GM12878 (cell line): Measurements from ENCODE around the gene HOXC9. TPM values are rescaled to one million over a fixed set of nuclear protein-coding genes. Genes with fewer than 3 reads are reported as not detected.

Source experiments
- ATAC-seq: fragments of 200-7000 bp; cut with Tn5 transposase; 3 replicates; pipeline ENCODE4 v1.9.1; 2020; ENCODE audit warnings: mild to moderate bottlenecking, moderate library complexity
- BruUV-seq: library from RNA; stranded (reverse); fragments of 400-500 nt; replicated peaks from 2 replicates; lab custom pipeline; 2021; lab: Mats Ljungman, UMichigan
- CTCF ChIA-PET: fragments of 300-600 bp; sonication (Branson Sonifier 250); formaldehyde crosslinking; extraction: SDS; loops from one replicate; lab custom pipeline; 2021; ENCODE audit warnings: inconsistent platforms; lab: Yijun Ruan, JAX
- POLR2A ChIA-PET: fragments of 350-600 bp; formaldehyde crosslinking; extraction: SDS; loops from one replicate; lab custom pipeline; 2021; ENCODE audit warnings: inconsistent platforms; lab: Charles Lee
- RAD21 ChIA-PET: fragments of 300-600 bp; sonication (Branson Sonifier 250); formaldehyde crosslinking; loops from one replicate; lab custom pipeline; 2023; ENCODE audit warnings: antibody characterized with exemption; ENCODE audit not compliant: unreplicated experiment; lab: Charles Lee
- SMC1A ChIA-PET: fragments of 300-600 bp; sonication (Branson Sonifier 250); formaldehyde crosslinking; loops from one replicate; lab custom pipeline; 2023; ENCODE audit not compliant: unreplicated experiment, uncharacterized antibody; lab: Charles Lee
- DNase-seq: peaks from one replicate; pipeline ENCODE4 v3.0.0-alpha.2; 2011; ENCODE audit warnings: low read depth, low spot score
- FAIRE-seq: peaks from 3 replicates; lab custom pipeline; 2011; peaks lifted over from hg19 to GRCh38; lab: Jason Lieb, UNC
- H2AFZ ChIP-seq: 2 replicates; pipeline ENCODE4 v1.6.0; 2011; ENCODE audit warnings: low read depth, low read length, control low read depth; ENCODE audit not compliant: control insufficient read depth
- H3K27ac ChIP-seq: 2 replicates; pipeline ENCODE4 v1.5.1; 2011; ENCODE audit warnings: control low read depth; ENCODE audit not compliant: control insufficient read depth, insufficient read depth
- H3K27me3 ChIP-seq, 2 experiments: replicated peaks in 1 of 2; 2 replicates each; pipeline versions ENCODE4 v1.6.0 to v1.6.1; 2011; ENCODE audit warnings: low read length in 1 of 2; ENCODE audit not compliant: control insufficient read depth in 2 of 2, insufficient read depth in 2 of 2
- H3K36me3 ChIP-seq, 2 experiments: 2 replicates each; pipeline ENCODE4 v1.5.1; 2011; ENCODE audit warnings: low read length in 1 of 2; ENCODE audit not compliant: control insufficient read depth in 2 of 2, insufficient read depth in 2 of 2
- H3K4me1 ChIP-seq: 2 replicates; pipeline ENCODE4 v1.6.1; 2011; ENCODE audit warnings: mild to moderate bottlenecking, low read length, moderate library complexity, mixed read lengths; ENCODE audit not compliant: control insufficient read depth, insufficient read depth
- H3K4me2 ChIP-seq: 2 replicates; pipeline ENCODE4 v1.6.0; 2011; ENCODE audit warnings: control low read depth; ENCODE audit not compliant: control insufficient read depth, insufficient read depth
- H3K4me3 ChIP-seq: fragments of 200-600 bp; sonication (generic); 2 replicates; pipeline ENCODE4 v1.5.1; 2016
- H3K79me2 ChIP-seq: 2 replicates; pipeline ENCODE4 v1.6.0; 2011; ENCODE audit warnings: low read length; ENCODE audit not compliant: control insufficient read depth, insufficient read depth
- H3K9ac ChIP-seq: 2 replicates; pipeline ENCODE4 v1.8.0; 2011; ENCODE audit warnings: low read length, control low read depth, mixed read lengths; ENCODE audit not compliant: control insufficient read depth, insufficient read depth
- H3K9me3 ChIP-seq: replicated peaks from 3 replicates; pipeline ENCODE4 v1.5.1; 2011; ENCODE audit warnings: mild to moderate bottlenecking, low read length; ENCODE audit not compliant: control insufficient read depth, insufficient read depth
- H4K20me1 ChIP-seq: 2 replicates; pipeline ENCODE4 v1.6.0; 2011; ENCODE audit not compliant: control insufficient read depth, insufficient read depth
- ASH2L ChIP-seq: fragments of 300-600, 200-600 bp; sonication (generic); IDR thresholded peaks from 2 replicates; pipeline ENCODE4 v1.6.1; 2017; ENCODE audit warnings: low read depth, mild to moderate bottlenecking, borderline replicate concordance
- EED ChIP-seq: sonication (generic); IDR thresholded peaks from 2 replicates; pipeline ENCODE4 v1.6.1; 2016; ENCODE audit warnings: antibody characterized with exemption, low read depth
- FOS ChIP-seq: IDR thresholded peaks from 3 replicates; pipeline ENCODE4 v1.6.1; 2011; ENCODE audit warnings: borderline replicate concordance; ENCODE audit not compliant: insufficient read length; ENCODE audit errors: extremely low read depth
- FOXM1 ChIP-seq: IDR thresholded peaks from 2 replicates; pipeline ENCODE4 v1.6.1; 2012; ENCODE audit warnings: low read depth, mild to moderate bottlenecking, inconsistent platforms, low read length, moderate library complexity
- NR2F1 ChIP-seq: fragments of 450-650 bp; conservative IDR thresholded peaks from 2 replicates; pipeline ENCODE4 v1.6.1; 2017; ENCODE audit warnings: mild to moderate bottlenecking
- TAF1 ChIP-seq: IDR thresholded peaks from 2 replicates; pipeline ENCODE4 v1.6.1; 2011; ENCODE audit warnings: mild to moderate bottlenecking, low read depth, low read length, borderline replicate concordance
- WGBS: methylation state at CpG from one replicate; pipeline ENCODE4 v1.1.6; 2016; ENCODE audit warnings: low lambda C conversion rate; ENCODE audit not compliant: insufficient replicate concordance, insufficient coverage; ENCODE audit errors: missing lambda C conversion rate; 5-methylcytosine and 5-hydroxymethylcytosine counted together
- in situ Hi-C: fragments of 300-500 bp; cut with MboI; formaldehyde crosslinking; loops from 9 replicates; pipeline ENCODE4 v1.14.3; 2018; ENCODE audit warnings: mixed read lengths
- intact Hi-C: fragments of 100-400 bp; cut with micrococcal nuclease; formaldehyde crosslinking; loops from one replicate; pipeline ENCODE4 v1.14.2; 2022; ENCODE audit not compliant: unreplicated experiment
- polyA plus RNA-seq, 11 experiments: library from polyadenylated mRNA; depleted of rRNA in 4 of 11; unstranded in 6 of 11; stranded (reverse) in 5 of 11; fragments of >200 nt; fragmentation: Nextera tagmentation in 4 of 11; fragmentation: Illumina TruSeq in 1 of 11; extraction: Ambion mirVana in 4 of 11; extraction: Trizol in 1 of 11; gene quantifications; 1 replicate in 1 of 11; 2 replicates in 10 of 11; pipeline versions ENCODE4 v1.2.1 to v1.2.3, GENCODE V29; 2011 to 2016; ENCODE audit warnings: inconsistent platforms in 2 of 11, missing spikeins in 2 of 11, low read depth in 1 of 11
- total RNA-seq, 4 experiments: library from RNA; depleted of rRNA in 3 of 4; stranded (reverse); fragments of >200 nt in 3 of 4; fragmentation: Illumina TruSeq in 1 of 4; extraction: Trizol in 1 of 4; gene quantifications; 2 replicates each; pipeline versions ENCODE4 v1.2.1 to v1.2.3, GENCODE V29; 2013 to 2021
- TF ChIP-seq, protein P1 (sequence below): IDR thresholded peaks from 2 replicates; pipeline ENCODE4 v1.6.1; 2011; ENCODE audit warnings: low read depth, mild to moderate bottlenecking, low read length, moderate library complexity, borderline replicate concordance; ENCODE audit errors: extremely low read depth
- TF ChIP-seq, protein P2 (sequence below): IDR thresholded peaks from 2 replicates; pipeline ENCODE4 v1.6.1; 2012; ENCODE audit warnings: low read depth, low read length, improper control_type of control experiment

The HOXC9 gene
- total and polyA plus RNA-seq, 10 of the 15 experiments (the other 5 are each of a cell fraction or from before 2014, with no cell fraction given) = not detected

DNA sequence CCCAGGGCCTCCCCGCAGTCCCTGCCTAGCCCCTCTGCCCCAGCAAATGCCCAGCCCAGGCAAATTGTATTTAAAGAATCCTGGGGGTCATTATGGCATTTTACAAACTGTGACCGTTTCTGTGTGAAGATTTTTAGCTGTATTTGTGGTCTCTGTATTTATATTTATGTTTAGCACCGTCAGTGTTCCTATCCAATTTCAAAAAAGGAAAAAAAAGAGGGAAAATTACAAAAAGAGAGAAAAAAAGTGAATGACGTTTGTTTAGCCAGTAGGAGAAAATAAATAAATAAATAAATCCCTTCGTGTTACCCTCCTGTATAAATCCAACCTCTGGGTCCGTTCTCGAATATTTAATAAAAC is 30.5 kb downstream of the HOXC9 start:
- CTCF ChIA-PET = interaction anchor here (3.1 to 13.4 kb wide), 8 partner anchors 9 to 178 kb away, joined by 19 to 343 read pairs (median 72); partner anchors contain the start of genes HOXC4 and SMUG1
- no peak overlapping the region for H3K4me2 ChIP-seq
- no peak overlapping the region for H3K9ac ChIP-seq
- intact Hi-C loops (no loop called here), in situ Hi-C loops (no loop called here)
- TF ChIP-seq, protein P1, sequence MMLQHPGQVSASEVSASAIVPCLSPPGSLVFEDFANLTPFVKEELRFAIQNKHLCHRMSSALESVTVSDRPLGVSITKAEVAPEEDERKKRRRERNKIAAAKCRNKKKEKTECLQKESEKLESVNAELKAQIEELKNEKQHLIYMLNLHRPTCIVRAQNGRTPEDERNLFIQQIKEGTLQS = no peak
- TF ChIP-seq FOXM1 = no peak
- TF ChIP-seq TAF1 = no peak
- no peak for TF ChIP-seq NR2F1
- TF ChIP-seq ASH2L = no peak
- TF ChIP-seq, protein P2, sequence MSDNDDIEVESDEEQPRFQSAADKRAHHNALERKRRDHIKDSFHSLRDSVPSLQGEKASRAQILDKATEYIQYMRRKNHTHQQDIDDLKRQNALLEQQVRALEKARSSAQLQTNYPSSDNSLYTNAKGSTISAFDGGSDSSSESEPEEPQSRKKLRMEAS = no peak
- no peak for TF ChIP-seq FOS
- TF ChIP-seq EED = no peak
- no peak overlapping the region for H3K27ac ChIP-seq
- FAIRE-seq = no peak
- no peaks in the 10 kb centered on the region for H3K79me2 ChIP-seq
- ATAC-seq = no peak
- H3K27me3 ChIP-seq = peaks cover 6 to 36% of the 10 kb centered on the region in 2 experiments
- H3K4me3 ChIP-seq = no peak overlapping the region
- no peak for DNase-seq
- 32% methylated on average over 7 of the region's 7 CpGs for WGBS
- H2AFZ ChIP-seq = no peak overlapping the region
- H3K4me1 ChIP-seq = peaks cover 14% of the 10 kb centered on the region
- H3K36me3 ChIP-seq = no peaks in the 10 kb centered on the region
- SMC1A ChIA-PET = interaction anchor here (0.9 to 3.9 kb wide), 4 partner anchors 34 to 176 kb away, joined by 3 to 30 read pairs (median 4); no protein-coding TSS in a partner anchor
- POLR2A ChIA-PET = no interaction called here
- no TSS peak for BruUV-seq
- H3K9me3 ChIP-seq = no peaks in the 10 kb centered on the region
- no peaks in the 10 kb centered on the region for H4K20me1 ChIP-seq
- RAD21 ChIA-PET = interaction anchor here (2.8 to 12.6 kb wide), 2 partner anchors 24 to 161 kb away, joined by 36 to 222 read pairs; partner anchors contain the start of gene SMUG1
